Neural cell (in vitro differentiated cells): ENCODE results near the gene ZNF594. TPM values are rescaled to one million over a fixed set of nuclear protein-coding genes. Genes with fewer than 3 reads are reported as not detected.
"Not testable (repeated sequence)": the region's sequence is repeated elsewhere in the genome, so short reads cannot be mapped to it uniquely, and the experiment has no call there.

Experiments used
- H2AFZ ChIP-seq: fragments of 200-600, 300-800 bp; sonication (generic), shearing (Covaris generic); 2 replicates; pipeline ENCODE4 v1.6.0; 2014; ENCODE audit warnings: low read depth, mild to moderate bottlenecking, antibody characterized with exemption, low read length, moderate library complexity
- H3F3A ChIP-seq: fragments of 200-600 bp; shearing (Covaris generic); 2 replicates; pipeline ENCODE4 v1.6.1; 2016; ENCODE audit warnings: mild to moderate bottlenecking, moderate library complexity, mixed read lengths, antibody characterized with exemption, low read length; ENCODE audit not compliant: insufficient read depth, poor library complexity, severe bottlenecking
- H3K27ac ChIP-seq: fragments of 200-600, 300-800 bp; sonication (generic), shearing (Covaris generic); 2 replicates; pipeline ENCODE4 v1.5.1; 2014; ENCODE audit warnings: mild to moderate bottlenecking, low read length, moderate library complexity
- H3K27me3 ChIP-seq: fragments of 300-800, 200-600 bp; sonication (generic), shearing (Covaris generic); 2 replicates; pipeline ENCODE4 v1.6.0; 2014; ENCODE audit warnings: mild to moderate bottlenecking, low read depth, low read length, moderate library complexity; ENCODE audit not compliant: insufficient read depth
- H3K36me3 ChIP-seq: fragments of 300-800, 200-600 bp; sonication (generic), shearing (Covaris generic); 2 replicates; pipeline ENCODE4 v1.5.1; 2014; ENCODE audit warnings: mild to moderate bottlenecking, antibody characterized with exemption, low read length, moderate library complexity; ENCODE audit not compliant: insufficient read depth
- H3K4me2 ChIP-seq: fragments of 300-800, 200-600 bp; sonication (generic), shearing (Covaris generic); 2 replicates; pipeline ENCODE4 v1.6.0; 2014; ENCODE audit warnings: mild to moderate bottlenecking, low read length
- H3K4me3 ChIP-seq: fragments of 300-800, 200-600 bp; sonication (generic), shearing (Covaris generic); 2 replicates; pipeline ENCODE4 v1.5.1; 2014; ENCODE audit warnings: mild to moderate bottlenecking, low read length, moderate library complexity
- H3K79me2 ChIP-seq: fragments of 200-600 bp; shearing (Covaris generic); replicated peaks from 2 replicates; pipeline ENCODE4 v1.6.0; 2014; ENCODE audit warnings: mild to moderate bottlenecking, low read length, moderate library complexity; ENCODE audit not compliant: insufficient read depth
- H3K9ac ChIP-seq: fragments of 300-800, 200-600 bp; sonication (generic), shearing (Covaris generic); 2 replicates; pipeline ENCODE4 v1.6.1; 2016; ENCODE audit warnings: mild to moderate bottlenecking, low read length, mixed read lengths
- H3K9me2 ChIP-seq: fragments of 200-600 bp; shearing (Covaris generic); 2 replicates; pipeline ENCODE4 v1.6.1; 2016; ENCODE audit warnings: mild to moderate bottlenecking, low read length, mixed read lengths; ENCODE audit not compliant: insufficient read depth
- H3K9me3 ChIP-seq: fragments of 200-600, 300-800 bp; sonication (generic), shearing (Covaris generic); 2 replicates; pipeline ENCODE4 v1.6.1; 2016; ENCODE audit warnings: mild to moderate bottlenecking, mixed run types, low read length, moderate library complexity, mixed read lengths
- H4K20me1 ChIP-seq: fragments of 200-600 bp; shearing (Covaris generic); 2 replicates; pipeline ENCODE4 v1.6.1; 2016; ENCODE audit warnings: mild to moderate bottlenecking, mixed run types; ENCODE audit not compliant: insufficient read depth
- CTCF ChIP-seq: fragments of 450-650 bp; IDR thresholded peaks from 2 replicates; pipeline ENCODE4 v1.5.1; 2014; ENCODE audit warnings: antibody characterized with exemption, mild to moderate bottlenecking, moderate library complexity; ENCODE audit not compliant: poor library complexity, severe bottlenecking
- EP300 ChIP-seq: fragments of 450-650 bp; conservative IDR thresholded peaks from 2 replicates; pipeline ENCODE4 v1.6.1; 2014; ENCODE audit warnings: antibody characterized with exemption, mild to moderate bottlenecking, moderate library complexity; ENCODE audit not compliant: poor library complexity, severe bottlenecking
- EZH2 ChIP-seq: fragments of 200-600, 300-800 bp; shearing (Covaris generic), sonication (generic); IDR thresholded peaks from 2 replicates; pipeline ENCODE4 v1.6.1; 2014; ENCODE audit warnings: antibody characterized with exemption, low read length, borderline replicate concordance, mild to moderate bottlenecking; ENCODE audit not compliant: insufficient read depth, poor library complexity, severe bottlenecking
- MXI1 ChIP-seq: fragments of 450-650 bp; conservative IDR thresholded peaks from 2 replicates; pipeline ENCODE4 v1.6.1; 2014; ENCODE audit warnings: antibody characterized with exemption, mild to moderate bottlenecking; ENCODE audit not compliant: poor library complexity, severe bottlenecking
- POLR2AphosphoS5 ChIP-seq: IDR thresholded peaks from 2 replicates; pipeline ENCODE4 v1.6.1; 2012
- RAD21 ChIP-seq: fragments of 450-650 bp; conservative IDR thresholded peaks from 2 replicates; pipeline ENCODE4 v1.6.1; 2014; ENCODE audit warnings: antibody characterized with exemption, mild to moderate bottlenecking, moderate library complexity
- SMC3 ChIP-seq: fragments of 450-650 bp; conservative IDR thresholded peaks from 2 replicates; pipeline ENCODE4 v1.6.1; 2014; ENCODE audit warnings: antibody characterized with exemption, mild to moderate bottlenecking, moderate library complexity; ENCODE audit not compliant: poor library complexity
- TAF1 ChIP-seq: IDR thresholded peaks from 2 replicates; pipeline ENCODE4 v1.6.1; 2012; ENCODE audit warnings: low read depth
- polyA minus RNA-seq: library from RNA; depleted of rRNA, polyadenylated mRNA; stranded (reverse); fragments of >200 nt; gene quantifications from 2 replicates; pipeline ENCODE4 v1.2.3, GENCODE V29; 2014
- polyA plus RNA-seq: library from polyadenylated mRNA; depleted of rRNA; stranded (reverse); fragments of >200 nt; gene quantifications from 2 replicates; pipeline ENCODE4 v1.2.3, GENCODE V29; 2014
- TF ChIP-seq, protein P1 (sequence below): IDR thresholded peaks from 2 replicates; pipeline ENCODE4 v1.6.1; 2012; ENCODE audit warnings: borderline replicate concordance

ZNF594 gene
- polyA plus RNA-seq (28.2 and 31.0 TPM in 2 replicates), polyA minus RNA-seq (60.9 and 67.0 TPM in 2 replicates)

DNA sequence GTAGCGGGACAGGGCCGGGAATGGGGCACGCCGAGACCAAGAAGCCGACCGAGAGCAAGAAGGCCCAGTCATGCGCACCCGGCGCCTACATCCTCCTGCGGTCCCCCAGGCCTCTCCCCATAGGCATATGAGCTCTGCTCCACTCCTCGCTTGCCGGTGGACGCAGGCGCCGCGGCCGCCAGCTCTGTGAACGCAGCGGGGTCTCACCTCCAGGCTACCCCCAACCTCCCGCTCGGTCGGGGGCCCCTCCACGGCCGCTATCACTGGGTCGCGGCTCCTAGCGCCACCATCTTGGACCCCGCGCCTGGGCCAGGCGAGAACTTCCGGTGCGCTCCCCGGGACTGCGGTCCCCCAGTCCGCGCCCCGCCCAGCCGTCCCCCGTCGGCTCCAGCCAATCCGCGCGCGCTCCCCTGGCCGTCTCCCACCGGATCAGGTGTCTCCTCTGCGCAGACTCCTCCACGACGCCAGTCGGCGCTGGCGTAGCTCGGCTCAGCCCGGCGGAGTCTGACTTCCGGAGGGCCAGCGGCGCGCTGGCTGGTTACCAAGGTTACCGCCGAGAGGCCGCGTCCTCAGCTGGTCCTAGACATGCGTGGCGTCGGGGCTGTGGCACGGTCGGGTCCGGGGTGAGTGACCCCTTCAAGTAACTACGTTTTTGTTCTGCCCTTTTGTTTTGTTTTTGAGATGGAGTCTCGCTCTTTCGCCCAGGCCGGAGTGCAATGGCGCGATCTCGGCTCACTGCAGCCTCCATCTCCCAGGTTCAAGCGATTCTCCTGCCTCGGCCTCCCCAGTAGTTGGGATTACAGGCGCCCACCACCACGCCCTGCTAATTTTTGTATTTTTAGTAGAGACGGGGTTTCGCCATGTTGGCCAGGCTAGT is at the start of gene ZNF594:
ZNF594 (minus strand) TSS at position 328 of the 877 bp plus-strand sequence. CDS start 7,612 bp downstream, outside the sequence.
- peaks cover 19% of the 10 kb centered on the region for H3K79me2 ChIP-seq
- H3K27me3 ChIP-seq, result no peaks in the 10 kb centered on the region
- H3K9me2 ChIP-seq, result no peaks in the 10 kb centered on the region
- peak within 1 kb of the TSS; percentile 92 for H3K9ac ChIP-seq
- peak within 1 kb of the TSS; percentile 79 for H3K27ac ChIP-seq
- H3K9me3 ChIP-seq, result no peaks in the 10 kb centered on the region
- no peaks in the 10 kb centered on the region for H3K36me3 ChIP-seq
- no peaks in the 10 kb centered on the region for H3F3A ChIP-seq
- H2AFZ ChIP-seq, result peak within 1 kb of the TSS; percentile 92
- H4K20me1 ChIP-seq, result no peaks in the 10 kb centered on the region
- peak within 1 kb of the TSS; percentile 83 for H3K4me2 ChIP-seq
- H3K4me3 ChIP-seq, result peak within 1 kb of the TSS; percentile 91
- TF ChIP-seq, protein P1, sequence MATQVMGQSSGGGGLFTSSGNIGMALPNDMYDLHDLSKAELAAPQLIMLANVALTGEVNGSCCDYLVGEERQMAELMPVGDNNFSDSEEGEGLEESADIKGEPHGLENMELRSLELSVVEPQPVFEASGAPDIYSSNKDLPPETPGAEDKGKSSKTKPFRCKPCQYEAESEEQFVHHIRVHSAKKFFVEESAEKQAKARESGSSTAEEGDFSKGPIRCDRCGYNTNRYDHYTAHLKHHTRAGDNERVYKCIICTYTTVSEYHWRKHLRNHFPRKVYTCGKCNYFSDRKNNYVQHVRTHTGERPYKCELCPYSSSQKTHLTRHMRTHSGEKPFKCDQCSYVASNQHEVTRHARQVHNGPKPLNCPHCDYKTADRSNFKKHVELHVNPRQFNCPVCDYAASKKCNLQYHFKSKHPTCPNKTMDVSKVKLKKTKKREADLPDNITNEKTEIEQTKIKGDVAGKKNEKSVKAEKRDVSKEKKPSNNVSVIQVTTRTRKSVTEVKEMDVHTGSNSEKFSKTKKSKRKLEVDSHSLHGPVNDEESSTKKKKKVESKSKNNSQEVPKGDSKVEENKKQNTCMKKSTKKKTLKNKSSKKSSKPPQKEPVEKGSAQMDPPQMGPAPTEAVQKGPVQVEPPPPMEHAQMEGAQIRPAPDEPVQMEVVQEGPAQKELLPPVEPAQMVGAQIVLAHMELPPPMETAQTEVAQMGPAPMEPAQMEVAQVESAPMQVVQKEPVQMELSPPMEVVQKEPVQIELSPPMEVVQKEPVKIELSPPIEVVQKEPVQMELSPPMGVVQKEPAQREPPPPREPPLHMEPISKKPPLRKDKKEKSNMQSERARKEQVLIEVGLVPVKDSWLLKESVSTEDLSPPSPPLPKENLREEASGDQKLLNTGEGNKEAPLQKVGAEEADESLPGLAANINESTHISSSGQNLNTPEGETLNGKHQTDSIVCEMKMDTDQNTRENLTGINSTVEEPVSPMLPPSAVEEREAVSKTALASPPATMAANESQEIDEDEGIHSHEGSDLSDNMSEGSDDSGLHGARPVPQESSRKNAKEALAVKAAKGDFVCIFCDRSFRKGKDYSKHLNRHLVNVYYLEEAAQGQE, result peak; percentile 75
- TF ChIP-seq CTCF (peak; percentile 98), POLR2AphosphoS5 (peak; percentile 76), TAF1 (peak; percentile 52), RAD21 (peak; percentile 48), EP300 (peak; percentile 44), SMC3 (peak; percentile 55), MXI1 (peak; percentile 89), EZH2 (no peak)

- not testable (repeated sequence) for H3K9me3 ChIP-seq, H2AFZ ChIP-seq, H3K27ac ChIP-seq, H3K79me2 ChIP-seq, H3K9me2 ChIP-seq, H3K4me3 ChIP-seq, H4K20me1 ChIP-seq, H3K9ac ChIP-seq, H3K27me3 ChIP-seq, H3K36me3 ChIP-seq, H3K4me2 ChIP-seq, H3F3A ChIP-seq
These were observed 48.1 kb upstream of the ZNF594 start for GRCh38 chr17:5239769-5240168.
